HG02943 (cell line): ENCODE data around the gene RSRP1.
A peak's percentile ranks its signal among the peaks of the same experiment; 100 is the strongest.
"Not testable (repeated sequence)": the region's sequence is repeated elsewhere in the genome, so short reads cannot be mapped to it uniquely, and the experiment has no call there.

Experiments used
- ATAC-seq: cut with Tn5 transposase; IDR thresholded peaks from one replicate; pipeline ENCODE4 v1.9.1; 2021; ENCODE audit warnings: mild to moderate bottlenecking, low read depth, moderate library complexity; ENCODE audit not compliant: unreplicated experiment

The RSRP1 gene

DNA sequence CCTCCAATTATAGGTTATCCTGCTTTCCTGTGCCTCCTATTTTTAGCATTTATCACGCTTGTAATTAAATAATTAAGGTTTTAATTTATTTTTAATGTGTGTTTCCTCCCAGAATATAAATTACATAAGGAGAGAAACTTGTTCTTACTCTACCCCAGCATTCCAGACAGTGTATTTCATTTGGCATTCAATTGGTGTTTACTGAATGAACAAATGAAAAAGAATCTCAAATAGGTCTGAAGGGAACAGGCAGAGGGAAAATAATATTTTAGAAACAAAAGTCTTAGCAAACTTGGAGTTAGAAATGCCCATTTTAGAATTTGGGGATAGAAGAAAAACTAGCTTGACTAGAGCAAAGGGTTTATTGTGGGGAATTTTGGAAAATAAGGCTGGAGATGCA lies 9.9 kb upstream of the RSRP1 start:
- no peak for ATAC-seq

- no peak for ATAC-seq
Measured at GRCh38 chr1:25256578-25256965, 9.3 kb upstream of the RSRP1 start.

GRCh38 chr1:25255706-25256577 lies 8.7 kb upstream of the RSRP1 start:
- ATAC-seq = no peak

GRCh38 chr1:25253911-25254310 lies 6.7 kb upstream of the RSRP1 start:
- ATAC-seq = no peak

DNA sequence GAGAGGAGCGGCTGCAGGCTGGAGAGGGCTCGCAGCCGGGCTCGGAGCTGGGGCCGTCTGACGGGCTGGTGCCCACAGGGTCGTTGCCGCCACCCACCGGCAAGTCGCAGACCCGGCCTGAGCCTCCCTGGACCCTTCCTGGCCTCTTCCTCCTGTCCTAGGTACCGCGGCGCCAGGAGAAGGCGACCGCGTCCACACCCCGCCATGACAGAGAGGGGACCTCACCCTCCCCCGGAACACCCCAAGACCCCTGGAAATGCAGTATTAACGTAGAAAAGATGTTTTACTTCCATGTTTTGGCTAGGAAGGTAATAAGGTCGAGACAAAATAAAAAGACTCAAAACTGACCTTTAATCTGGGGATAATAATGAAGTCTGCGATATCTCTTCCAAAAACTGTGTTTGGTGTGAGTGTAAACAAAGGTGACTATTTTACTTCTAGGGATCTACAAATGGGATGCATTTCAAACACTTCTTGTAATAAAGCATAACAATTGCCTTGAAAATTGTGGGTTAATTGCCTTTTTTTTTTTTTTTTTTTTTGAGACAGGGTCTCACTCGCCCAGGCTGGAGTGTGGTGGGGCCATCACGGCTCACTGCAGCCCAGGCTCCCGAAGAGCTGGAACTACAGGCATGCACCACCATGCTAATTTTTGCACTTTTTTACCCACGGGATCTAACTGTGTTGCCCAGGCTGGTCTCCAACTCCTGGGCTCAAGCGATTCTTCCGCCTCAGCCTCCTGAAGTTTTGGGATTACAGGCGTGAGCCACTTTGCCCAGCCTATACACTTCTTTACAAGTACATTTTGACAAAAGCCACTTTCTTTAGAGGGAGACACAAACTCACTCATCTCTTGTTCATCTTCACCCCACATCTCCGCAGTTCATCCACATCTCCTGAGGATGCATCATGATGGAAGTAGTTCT lies 838 bp upstream of the RSRP1 start:
- ATAC-seq = peak; percentile 37

- peak; percentile 12 for ATAC-seq
Measured at GRCh38 chr1:25246600-25247023, 642 bp downstream of the RSRP1 start.

- no peak for ATAC-seq
Measured at GRCh38 chr1:25245809-25246599, 1.2 kb downstream of the RSRP1 start.

DNA sequence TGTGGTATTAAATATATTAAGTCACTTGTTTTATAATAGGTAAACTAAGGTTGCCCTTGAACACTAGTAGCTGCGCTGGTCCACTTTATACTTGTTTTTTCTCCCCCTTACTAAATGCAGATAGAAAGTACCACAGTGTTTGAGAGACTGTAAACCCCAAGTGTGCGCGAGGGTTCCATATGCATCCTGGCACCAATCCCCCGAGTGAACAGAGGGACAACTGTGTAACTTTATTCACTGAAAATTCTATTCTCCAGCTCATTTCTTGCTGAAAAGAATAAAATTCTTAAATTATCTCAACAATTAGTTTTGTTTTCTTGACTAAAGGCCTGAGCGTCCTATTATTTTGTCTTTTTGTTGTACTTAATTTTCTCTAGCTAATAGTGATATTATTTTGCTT lies 1.9 kb downstream of the RSRP1 start:
- no peak for ATAC-seq

DNA sequence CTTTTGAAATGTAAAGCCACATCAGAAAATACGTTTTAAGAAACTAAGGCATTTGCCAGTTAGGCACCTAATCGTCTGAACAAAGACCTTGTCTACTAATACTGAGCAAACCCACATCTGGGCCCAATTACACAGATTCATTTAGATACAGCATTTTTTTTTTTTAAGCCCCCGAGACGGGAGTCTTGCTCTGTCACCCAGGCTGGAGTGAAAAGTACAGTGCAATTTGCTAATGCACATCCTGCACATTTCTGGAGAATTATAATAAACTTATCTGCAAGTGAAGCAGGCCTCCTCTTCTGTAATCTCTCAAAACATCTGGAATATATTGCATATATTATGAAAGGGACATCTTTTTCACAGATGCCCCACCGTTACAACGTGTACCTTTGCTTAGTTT lies 3.3 kb downstream of the RSRP1 start:
- ATAC-seq = no peak

GRCh38 chr1:25239681-25240541 lies 7.3 kb downstream of the RSRP1 start:
- ATAC-seq = peak; percentile 62

GRCh38 chr1:25238046-25238445 lies 9.2 kb downstream of the RSRP1 start:
- ATAC-seq = no peak

DNA sequence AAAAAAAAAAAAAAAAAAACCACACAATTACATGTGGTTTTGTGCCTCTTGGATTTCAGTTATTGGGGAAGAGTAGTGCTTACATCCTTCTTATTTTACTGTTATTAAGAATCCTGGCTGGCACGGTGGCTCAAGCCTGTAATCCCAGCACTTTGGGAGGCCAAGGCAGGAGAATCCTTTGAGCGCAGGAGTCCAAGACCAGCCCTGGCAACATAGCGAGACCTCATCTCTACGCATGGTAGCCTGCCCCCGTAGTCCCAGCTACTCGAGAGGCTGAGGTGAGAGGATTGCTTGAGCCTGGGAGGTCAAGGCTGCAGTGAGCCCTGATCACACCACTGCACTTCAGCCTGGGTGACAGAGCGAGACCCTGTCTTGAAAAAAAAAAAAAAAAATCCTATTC lies 11.0 kb downstream of the RSRP1 start:
- ATAC-seq = not testable (repeated sequence)

- not testable (repeated sequence) for ATAC-seq
Measured at GRCh38 chr1:25235411-25235810, 11.8 kb downstream of the RSRP1 start.

DNA sequence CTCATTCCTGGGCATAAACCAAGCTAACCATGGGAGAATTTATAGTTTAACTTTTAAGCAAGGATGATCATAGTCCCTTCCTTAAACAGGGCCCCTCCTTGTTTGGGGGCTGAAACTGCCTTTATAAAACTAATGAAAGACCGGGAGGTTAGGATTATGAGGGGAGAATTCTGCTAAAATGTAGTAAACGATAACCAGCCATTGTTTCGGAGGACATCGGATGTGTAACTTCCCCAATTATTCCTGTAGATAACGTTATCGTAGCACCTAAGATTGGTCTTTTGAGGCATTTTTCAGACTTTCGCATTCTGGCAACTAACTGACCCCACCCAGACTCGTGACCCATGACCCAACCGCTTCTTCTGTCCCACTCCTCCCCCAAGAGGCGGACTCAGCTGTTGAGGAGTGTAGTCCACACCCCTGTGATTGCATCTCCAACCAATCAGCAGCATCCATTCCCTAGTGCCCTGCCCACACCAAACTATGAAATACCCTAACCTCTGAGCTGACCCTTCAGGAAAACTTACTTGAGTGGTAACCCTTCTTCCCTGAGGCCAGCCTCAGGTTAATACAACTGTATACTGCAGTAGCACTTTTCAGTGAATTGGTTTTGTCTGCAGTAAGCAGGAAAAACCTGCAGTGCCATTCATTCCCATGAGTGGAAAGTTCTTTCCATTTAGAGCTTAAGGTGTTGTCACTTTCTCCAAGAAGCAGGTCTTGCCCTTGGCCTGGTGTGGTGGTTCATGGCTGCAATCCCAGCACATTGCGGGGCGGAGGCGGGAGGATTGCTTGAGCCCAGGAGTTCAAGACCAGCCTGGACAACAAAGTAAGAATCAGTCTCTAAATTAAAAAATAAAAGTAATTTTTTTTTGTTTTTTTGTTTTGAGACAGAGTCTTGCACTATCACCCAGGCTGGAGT lies 14.1 kb downstream of the RSRP1 start:
- no peak for ATAC-seq

GRCh38 chr1:25232027-25232865 lies 15.0 kb downstream of the RSRP1 start, which contains the start of gene SYF2:
Gene SYF2 (minus strand): TSS chr1:25232502. CDS start chr1:25232467, 35 bp downstream.
- peak; percentile 63 for ATAC-seq

- no peak for ATAC-seq
Measured at GRCh38 chr1:25223471-25223870, 23.8 kb downstream of the RSRP1 start.

GRCh38 chr1:25222606-25223005 lies 24.6 kb downstream of the RSRP1 start:
- no peak for ATAC-seq

- ATAC-seq = no peak
Measured at GRCh38 chr1:25220666-25221065, 26.6 kb downstream of the RSRP1 start.
